HG03039 (cell line): ENCODE data around the gene CEP135.
"Not testable (repeated sequence)": the region's sequence is repeated elsewhere in the genome, so short reads cannot be mapped to it uniquely, and the experiment has no call there.

Experiments used
- ATAC-seq: cut with Tn5 transposase; IDR thresholded peaks from one replicate; pipeline ENCODE4 v1.9.1; 2021; ENCODE audit warnings: mild to moderate bottlenecking, moderate library complexity; ENCODE audit not compliant: unreplicated experiment

CEP135 gene

GRCh38 chr4:55948726-55949481, at the start of gene CEP135:
Gene CEP135, plus strand, starts transcription at chr4:55948945. Its CDS starts 3,186 bp downstream, at chr4:55952131.
- ATAC-seq, result peak; percentile 64

GRCh38 chr4:55902677-55903076, 46.1 kb upstream of the CEP135 start:
- ATAC-seq, result no peak

GRCh38 chr4:55903577-55903976, 45.2 kb upstream of the CEP135 start:
- ATAC-seq, result no peak

GRCh38 chr4:55904576-55904975, 44.2 kb upstream of the CEP135 start:
- no peak for ATAC-seq

- ATAC-seq, result no peak
These were observed 42.4 kb upstream of the CEP135 start for GRCh38 chr4:55906323-55906722.

GRCh38 chr4:55906989-55907388, 41.8 kb upstream of the CEP135 start:
- ATAC-seq, result no peak

GRCh38 chr4:55907469-55907868, 41.3 kb upstream of the CEP135 start:
- ATAC-seq, result no peak

- ATAC-seq, result no peak
These were observed 38.6 kb upstream of the CEP135 start for GRCh38 chr4:55910140-55910539.

- ATAC-seq, result no peak
These were observed 36.5 kb upstream of the CEP135 start for GRCh38 chr4:55912249-55912648.

- no peak for ATAC-seq
These were observed 28.2 kb upstream of the CEP135 start for GRCh38 chr4:55920571-55920970.

GRCh38 chr4:55921093-55921492, 27.7 kb upstream of the CEP135 start:
- ATAC-seq, result no peak

GRCh38 chr4:55925241-55925640, 23.5 kb upstream of the CEP135 start:
- no peak for ATAC-seq

GRCh38 chr4:55926610-55927009, 22.1 kb upstream of the CEP135 start:
- ATAC-seq, result no peak

GRCh38 chr4:55927803-55928437, 20.8 kb upstream of the CEP135 start:
- ATAC-seq, result no peak

GRCh38 chr4:55928846-55929245, 19.9 kb upstream of the CEP135 start:
- ATAC-seq, result no peak

- ATAC-seq, result no peak
These were observed 17.7 kb upstream of the CEP135 start for GRCh38 chr4:55931043-55931442.

GRCh38 chr4:55931833-55932232, 16.9 kb upstream of the CEP135 start:
- ATAC-seq, result no peak

- no peak for ATAC-seq
These were observed 16.2 kb upstream of the CEP135 start for GRCh38 chr4:55932511-55932910.

- ATAC-seq, result no peak
These were observed 15.1 kb upstream of the CEP135 start for GRCh38 chr4:55933611-55934010.

GRCh38 chr4:55935907-55936306, 12.8 kb upstream of the CEP135 start:
- ATAC-seq, result not testable (repeated sequence)

GRCh38 chr4:55938481-55938880, 10.3 kb upstream of the CEP135 start:
- no peak for ATAC-seq

GRCh38 chr4:55939421-55939820, 9.3 kb upstream of the CEP135 start:
- no peak for ATAC-seq
